ENCODE data around the gene ZNF512B. TPM values are rescaled to one million over a fixed set of nuclear protein-coding genes. Genes with fewer than 3 reads are reported as not detected.

ZNF512B gene
- total and polyA plus RNA-seq, 2 experiments from 2014 or later, result 6.1 to 28.8 TPM

GRCh38 chr20:63944078-63944941 is 25.4 kb downstream of the ZNF512B start:
- H3K27ac Mint-ChIP-seq, result no peak overlapping the region
- Histone ChIP-seq H3K4me1 (ENCODE audit: insufficient read depth) (peaks cover 17% of the 10 kb centered on the region; the same call in 1 of the 2 replicates), H3K27ac (ENCODE audit: low read depth) (peak overlapping the region; percentile 79; the same call in 1 of the 2 replicates), H3K27me3 (ENCODE audit: insufficient read depth) (no peaks in the 10 kb centered on the region), H3K4me2 (no peak overlapping the region), H3K9me2 (ENCODE audit: insufficient read depth) (no peaks in the 10 kb centered on the region), H4K20me1 (replicated peaks; ENCODE audit: insufficient read depth) (peaks cover 11% of the 10 kb centered on the region), H3K36me3 (ENCODE audit: insufficient read depth) (no peaks in the 10 kb centered on the region), H2AFZ (no peak overlapping the region), H3K4me3 (no peak overlapping the region), H3F3A (replicated peaks; ENCODE audit: low read depth) (peaks cover 37% of the 10 kb centered on the region), H3K79me2 (replicated peaks; ENCODE audit: insufficient read depth) (peaks cover 25% of the 10 kb centered on the region)
- TF ChIP-seq CREB1 (CRISPR knock-in tag; IDR thresholded peaks at IDR 0.05; ENCODE audit: low read depth) (no peak), ZNF114 (CRISPR knock-in tag; IDR thresholded peaks at IDR 0.05) (no peak), POLR2AphosphoS5 (IDR thresholded peaks at IDR 0.05; ENCODE audit: low read depth) (no peak), CTCF (conservative IDR thresholded peaks at IDR 0.05; ENCODE audit: low read depth in 2 of 2) (no peak), NANOG (IDR thresholded peaks at IDR 0.05; ENCODE audit: borderline replicate concordance) (no peak), EZH2 (IDR thresholded peaks at IDR 0.05; ENCODE audit: low read depth, unreplicated experiment) (no peak), STAT1 (IDR thresholded peaks at IDR 0.05; ENCODE audit: unreplicated experiment) (no peak), EZH2phosphoT487 (IDR thresholded peaks at IDR 0.05; ENCODE audit: unreplicated experiment) (no peak), ZNF331 (CRISPR knock-in tag; IDR thresholded peaks at IDR 0.05; ENCODE audit: low read depth) (no peak), JUNB (IDR thresholded peaks at IDR 0.05; ENCODE audit: unreplicated experiment) (no peak), REST (IDR thresholded peaks at IDR 0.05; ENCODE audit: unreplicated experiment) (no peak)
- TF ChIP-seq, protein P1, sequence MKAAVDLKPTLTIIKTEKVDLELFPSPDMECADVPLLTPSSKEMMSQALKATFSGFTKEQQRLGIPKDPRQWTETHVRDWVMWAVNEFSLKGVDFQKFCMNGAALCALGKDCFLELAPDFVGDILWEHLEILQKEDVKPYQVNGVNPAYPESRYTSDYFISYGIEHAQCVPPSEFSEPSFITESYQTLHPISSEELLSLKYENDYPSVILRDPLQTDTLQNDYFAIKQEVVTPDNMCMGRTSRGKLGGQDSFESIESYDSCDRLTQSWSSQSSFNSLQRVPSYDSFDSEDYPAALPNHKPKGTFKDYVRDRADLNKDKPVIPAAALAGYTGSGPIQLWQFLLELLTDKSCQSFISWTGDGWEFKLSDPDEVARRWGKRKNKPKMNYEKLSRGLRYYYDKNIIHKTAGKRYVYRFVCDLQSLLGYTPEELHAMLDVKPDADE (IDR thresholded peaks at IDR 0.05), result no peak
- TF ChIP-seq, protein P2, sequence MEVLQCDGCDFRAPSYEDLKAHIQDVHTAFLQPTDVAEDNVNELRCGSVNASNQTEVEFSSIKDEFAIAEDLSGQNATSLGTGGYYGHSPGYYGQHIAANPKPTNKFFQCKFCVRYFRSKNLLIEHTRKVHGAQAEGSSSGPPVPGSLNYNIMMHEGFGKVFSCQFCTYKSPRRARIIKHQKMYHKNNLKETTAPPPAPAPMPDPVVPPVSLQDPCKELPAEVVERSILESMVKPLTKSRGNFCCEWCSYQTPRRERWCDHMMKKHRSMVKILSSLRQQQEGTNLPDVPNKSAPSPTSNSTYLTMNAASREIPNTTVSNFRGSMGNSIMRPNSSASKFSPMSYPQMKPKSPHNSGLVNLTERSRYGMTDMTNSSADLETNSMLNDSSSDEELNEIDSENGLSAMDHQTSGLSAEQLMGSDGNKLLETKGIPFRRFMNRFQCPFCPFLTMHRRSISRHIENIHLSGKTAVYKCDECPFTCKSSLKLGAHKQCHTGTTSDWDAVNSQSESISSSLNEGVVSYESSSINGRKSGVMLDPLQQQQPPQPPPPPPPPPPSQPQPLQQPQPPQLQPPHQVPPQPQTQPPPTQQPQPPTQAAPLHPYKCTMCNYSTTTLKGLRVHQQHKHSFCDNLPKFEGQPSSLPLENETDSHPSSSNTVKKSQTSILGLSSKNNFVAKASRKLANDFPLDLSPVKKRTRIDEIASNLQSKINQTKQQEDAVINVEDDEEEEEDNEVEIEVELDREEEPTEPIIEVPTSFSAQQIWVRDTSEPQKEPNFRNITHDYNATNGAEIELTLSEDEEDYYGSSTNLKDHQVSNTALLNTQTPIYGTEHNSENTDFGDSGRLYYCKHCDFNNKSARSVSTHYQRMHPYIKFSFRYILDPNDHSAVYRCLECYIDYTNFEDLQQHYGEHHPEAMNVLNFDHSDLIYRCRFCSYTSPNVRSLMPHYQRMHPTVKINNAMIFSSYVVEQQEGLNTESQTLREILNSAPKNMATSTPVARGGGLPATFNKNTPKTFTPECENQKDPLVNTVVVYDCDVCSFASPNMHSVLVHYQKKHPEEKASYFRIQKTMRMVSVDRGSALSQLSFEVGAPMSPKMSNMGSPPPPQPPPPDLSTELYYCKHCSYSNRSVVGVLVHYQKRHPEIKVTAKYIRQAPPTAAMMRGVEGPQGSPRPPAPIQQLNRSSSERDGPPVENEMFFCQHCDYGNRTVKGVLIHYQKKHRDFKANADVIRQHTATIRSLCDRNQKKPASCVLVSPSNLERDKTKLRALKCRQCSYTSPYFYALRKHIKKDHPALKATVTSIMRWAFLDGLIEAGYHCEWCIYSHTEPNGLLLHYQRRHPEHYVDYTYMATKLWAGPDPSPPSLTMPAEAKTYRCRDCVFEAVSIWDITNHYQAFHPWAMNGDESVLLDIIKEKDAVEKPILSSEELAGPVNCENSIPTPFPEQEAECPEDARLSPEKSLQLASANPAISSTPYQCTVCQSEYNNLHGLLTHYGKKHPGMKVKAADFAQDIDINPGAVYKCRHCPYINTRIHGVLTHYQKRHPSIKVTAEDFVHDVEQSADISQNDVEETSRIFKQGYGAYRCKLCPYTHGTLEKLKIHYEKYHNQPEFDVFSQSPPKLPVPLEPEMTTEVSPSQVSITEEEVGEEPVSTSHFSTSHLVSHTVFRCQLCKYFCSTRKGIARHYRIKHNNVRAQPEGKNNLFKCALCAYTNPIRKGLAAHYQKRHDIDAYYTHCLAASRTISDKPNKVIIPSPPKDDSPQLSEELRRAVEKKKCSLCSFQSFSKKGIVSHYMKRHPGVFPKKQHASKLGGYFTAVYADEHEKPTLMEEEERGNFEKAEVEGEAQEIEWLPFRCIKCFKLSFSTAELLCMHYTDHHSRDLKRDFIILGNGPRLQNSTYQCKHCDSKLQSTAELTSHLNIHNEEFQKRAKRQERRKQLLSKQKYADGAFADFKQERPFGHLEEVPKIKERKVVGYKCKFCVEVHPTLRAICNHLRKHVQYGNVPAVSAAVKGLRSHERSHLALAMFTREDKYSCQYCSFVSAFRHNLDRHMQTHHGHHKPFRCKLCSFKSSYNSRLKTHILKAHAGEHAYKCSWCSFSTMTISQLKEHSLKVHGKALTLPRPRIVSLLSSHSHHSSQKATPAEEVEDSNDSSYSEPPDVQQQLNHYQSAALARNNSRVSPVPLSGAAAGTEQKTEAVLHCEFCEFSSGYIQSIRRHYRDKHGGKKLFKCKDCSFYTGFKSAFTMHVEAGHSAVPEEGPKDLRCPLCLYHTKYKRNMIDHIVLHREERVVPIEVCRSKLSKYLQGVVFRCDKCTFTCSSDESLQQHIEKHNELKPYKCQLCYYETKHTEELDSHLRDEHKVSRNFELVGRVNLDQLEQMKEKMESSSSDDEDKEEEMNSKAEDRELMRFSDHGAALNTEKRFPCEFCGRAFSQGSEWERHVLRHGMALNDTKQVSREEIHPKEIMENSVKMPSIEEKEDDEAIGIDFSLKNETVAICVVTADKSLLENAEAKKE (CRISPR knock-in tag; IDR thresholded peaks at IDR 0.05), result no peak
- no peak overlapping the region for H3K4me3 Mint-ChIP-seq
- peaks cover 8% of the 10 kb centered on the region; the same call in 1 of the 3 replicates for H3K9me3 Mint-ChIP-seq
- H3K36me3 Mint-ChIP-seq (ENCODE audit: low read depth), result peaks cover 23% of the 10 kb centered on the region
- peaks cover 33% of the 10 kb centered on the region for H3K27me3 Mint-ChIP-seq (ENCODE audit: insufficient read depth, low read depth, poor library complexity)
- ATAC-seq (no peak), DNase-seq (ENCODE audit: low spot score) (no peak)
- peaks cover 15% of the 10 kb centered on the region for H3K4me1 Mint-ChIP-seq
